Measurements from ENCODE around the gene CLDN6. TPM values are rescaled to one million over a fixed set of nuclear protein-coding genes. Genes with fewer than 3 reads are reported as not detected.

Gene CLDN6
- total and polyA plus RNA-seq, 7 donors: 0.05 to 5.5 (median 0.45) TPM; not detected in 4

DNA sequence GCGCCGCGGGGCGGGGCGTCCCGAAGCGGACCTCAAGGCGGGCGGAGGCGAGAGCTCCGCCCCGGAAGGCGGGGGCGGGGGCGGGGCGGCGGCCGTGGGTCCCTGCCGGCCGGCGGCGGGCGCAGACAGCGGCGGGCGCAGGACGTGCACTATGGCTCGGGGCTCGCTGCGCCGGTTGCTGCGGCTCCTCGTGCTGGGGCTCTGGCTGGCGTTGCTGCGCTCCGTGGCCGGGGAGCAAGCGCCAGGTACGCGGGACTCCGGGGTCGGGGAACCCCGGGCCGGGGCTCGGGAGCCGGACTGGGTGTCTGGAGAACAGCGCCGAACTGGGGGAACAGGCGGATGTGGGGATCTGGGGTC, 2.2 kb upstream of the CLDN6 start, which contains the start of gene TNFRSF12A:
TSS of gene TNFRSF12A (plus strand) at position 122 of the 357 bp plus-strand sequence. CDS start at position 152, 30 bp downstream.
- TF ChIP-seq, protein P1, sequence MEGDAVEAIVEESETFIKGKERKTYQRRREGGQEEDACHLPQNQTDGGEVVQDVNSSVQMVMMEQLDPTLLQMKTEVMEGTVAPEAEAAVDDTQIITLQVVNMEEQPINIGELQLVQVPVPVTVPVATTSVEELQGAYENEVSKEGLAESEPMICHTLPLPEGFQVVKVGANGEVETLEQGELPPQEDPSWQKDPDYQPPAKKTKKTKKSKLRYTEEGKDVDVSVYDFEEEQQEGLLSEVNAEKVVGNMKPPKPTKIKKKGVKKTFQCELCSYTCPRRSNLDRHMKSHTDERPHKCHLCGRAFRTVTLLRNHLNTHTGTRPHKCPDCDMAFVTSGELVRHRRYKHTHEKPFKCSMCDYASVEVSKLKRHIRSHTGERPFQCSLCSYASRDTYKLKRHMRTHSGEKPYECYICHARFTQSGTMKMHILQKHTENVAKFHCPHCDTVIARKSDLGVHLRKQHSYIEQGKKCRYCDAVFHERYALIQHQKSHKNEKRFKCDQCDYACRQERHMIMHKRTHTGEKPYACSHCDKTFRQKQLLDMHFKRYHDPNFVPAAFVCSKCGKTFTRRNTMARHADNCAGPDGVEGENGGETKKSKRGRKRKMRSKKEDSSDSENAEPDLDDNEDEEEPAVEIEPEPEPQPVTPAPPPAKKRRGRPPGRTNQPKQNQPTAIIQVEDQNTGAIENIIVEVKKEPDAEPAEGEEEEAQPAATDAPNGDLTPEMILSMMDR (IDR thresholded peaks at IDR 0.05): no peak
- H3K4me1 ChIP-seq: peaks cover 29% of the 10 kb centered on the region
- 0 to 2% (median 0%) methylated on average over 35 to 49 of the region's 49 CpGs for WGBS, 3 donors
- H3K4me3 ChIP-seq: peak within 1 kb of the TSS; percentile 94
- DNase-seq (peak; percentile 85 to 88), ATAC-seq (peak; percentile 20 to 32 (median 30))
- no peaks in the 10 kb centered on the region for H3K9me3 ChIP-seq
- peak within 1 kb of the TSS; percentile 100 for H3K27ac ChIP-seq
- peaks cover 0 to 1% of the 10 kb centered on the region in 2 donors for H3K36me3 ChIP-seq (ENCODE audit: insufficient read depth in 1 of 2, low read depth in 1 of 2)
- peaks cover 0 to 20% (median 2%) of the 10 kb centered on the region in 3 donors for H3K27me3 ChIP-seq (ENCODE audit: insufficient read depth in 3 of 3, low read length in 2 of 3)
- intact Hi-C loops (cut with DNase I): no loop called here

- Histone ChIP-seq H3K4me1 (peaks cover 24% of the 10 kb centered on the region), H3K9me3 (no peaks in the 10 kb centered on the region), H3K4me3 (peak overlapping the region; percentile 94), H3K27me3 (ENCODE audit: insufficient read depth in 3 of 3, low read length in 2 of 3) (peaks cover 0 to 20% (median 3%) of the 10 kb centered on the region in 3 donors), H3K36me3 (ENCODE audit: insufficient read depth in 1 of 2, low read depth in 1 of 2) (no peaks in the 10 kb centered on the region), H3K27ac (peak overlapping the region; percentile 100)
- 28 to 29% (median 29%) methylated on average over 40 of the region's 40 CpGs for WGBS, 3 donors
- TF ChIP-seq, protein P1 (IDR thresholded peaks at IDR 0.05): no peak
- DNase-seq (no peak), ATAC-seq (no peak)
- intact Hi-C loops (cut with DNase I): no loop called here
Observed at GRCh38 chr16:3019594-3020246, 1.7 kb upstream of the CLDN6 start.

- Histone ChIP-seq H3K9me3 (no peaks in the 10 kb centered on the region), H3K36me3 (ENCODE audit: insufficient read depth in 1 of 2, low read depth in 1 of 2) (no peaks in the 10 kb centered on the region), H3K4me1 (peaks cover 11% of the 10 kb centered on the region), H3K4me3 (no peak overlapping the region), H3K27ac (no peak overlapping the region), H3K27me3 (ENCODE audit: insufficient read depth in 3 of 3, low read length in 2 of 3) (peaks cover 0 to 40% (median 9%) of the 10 kb centered on the region in 3 donors)
- DNase-seq: no peak
- intact Hi-C loops (cut with DNase I): no loop called here
- WGBS, 3 donors: 46 to 57% (median 56%) methylated on average over 20 of the region's 20 CpGs
- TF ChIP-seq, protein P1 (IDR thresholded peaks at IDR 0.05): no peak
- ATAC-seq: no peak
Observed at GRCh38 chr16:3017344-3017743, 639 bp downstream of the CLDN6 start.

DNA sequence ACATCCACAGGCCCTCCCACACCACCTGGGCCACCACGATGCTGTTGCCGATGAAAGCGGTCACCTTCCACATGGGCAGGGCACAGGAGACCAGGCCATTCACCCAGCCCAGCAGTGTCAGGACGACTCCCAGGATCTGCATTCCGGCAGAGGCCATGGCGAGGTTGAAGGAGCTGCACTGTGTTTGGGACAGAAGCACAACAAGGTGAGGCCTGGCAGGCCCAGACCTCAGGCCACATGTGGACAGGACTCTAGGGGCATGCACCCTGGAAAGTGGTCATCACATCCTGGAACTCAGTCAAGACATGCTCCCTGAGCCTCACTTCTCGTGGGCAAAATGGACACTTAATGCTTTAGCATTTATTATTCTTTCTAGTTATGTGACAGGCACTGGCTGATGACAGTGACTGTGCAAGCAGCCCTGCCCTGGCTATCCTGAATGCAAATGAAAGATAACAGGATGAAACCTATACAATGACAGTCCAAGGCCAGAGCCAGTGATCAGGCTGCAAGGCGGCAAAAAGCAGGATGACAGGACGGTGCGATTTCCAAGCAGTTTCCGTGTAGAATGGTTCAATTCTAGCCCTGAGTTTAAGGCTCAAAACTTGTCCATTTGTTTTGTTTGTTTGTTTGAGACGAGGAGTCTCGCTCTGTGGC, 2.0 kb downstream of the CLDN6 start:
- H3K27ac ChIP-seq: no peak overlapping the region
- TF ChIP-seq, protein P1 (IDR thresholded peaks at IDR 0.05): no peak
- intact Hi-C loops (cut with DNase I): no loop called here
- H3K4me3 ChIP-seq: no peak overlapping the region
- H3K9me3 ChIP-seq: no peaks in the 10 kb centered on the region
- WGBS, 3 donors: 82 to 89% (median 86%) methylated on average over 13 of the region's 13 CpGs
- H3K36me3 ChIP-seq (ENCODE audit: insufficient read depth in 1 of 2, low read depth in 1 of 2): no peaks in the 10 kb centered on the region
- H3K4me1 ChIP-seq: peaks cover 11% of the 10 kb centered on the region
- ATAC-seq: no peak
- peaks cover 0 to 49% (median 14%) of the 10 kb centered on the region in 3 donors for H3K27me3 ChIP-seq (ENCODE audit: insufficient read depth in 3 of 3, low read length in 2 of 3)
- no peak for DNase-seq

All from psoas muscle (tissue), 8 donors.